Measurements from ENCODE around the gene KHDRBS1.
A peak's percentile ranks its signal among the peaks of the same experiment; 100 is the strongest.
"Not testable (repeated sequence)": the region's sequence is repeated elsewhere in the genome, so short reads cannot be mapped to it uniquely, and the experiment has no call there.

Gene KHDRBS1

DNA sequence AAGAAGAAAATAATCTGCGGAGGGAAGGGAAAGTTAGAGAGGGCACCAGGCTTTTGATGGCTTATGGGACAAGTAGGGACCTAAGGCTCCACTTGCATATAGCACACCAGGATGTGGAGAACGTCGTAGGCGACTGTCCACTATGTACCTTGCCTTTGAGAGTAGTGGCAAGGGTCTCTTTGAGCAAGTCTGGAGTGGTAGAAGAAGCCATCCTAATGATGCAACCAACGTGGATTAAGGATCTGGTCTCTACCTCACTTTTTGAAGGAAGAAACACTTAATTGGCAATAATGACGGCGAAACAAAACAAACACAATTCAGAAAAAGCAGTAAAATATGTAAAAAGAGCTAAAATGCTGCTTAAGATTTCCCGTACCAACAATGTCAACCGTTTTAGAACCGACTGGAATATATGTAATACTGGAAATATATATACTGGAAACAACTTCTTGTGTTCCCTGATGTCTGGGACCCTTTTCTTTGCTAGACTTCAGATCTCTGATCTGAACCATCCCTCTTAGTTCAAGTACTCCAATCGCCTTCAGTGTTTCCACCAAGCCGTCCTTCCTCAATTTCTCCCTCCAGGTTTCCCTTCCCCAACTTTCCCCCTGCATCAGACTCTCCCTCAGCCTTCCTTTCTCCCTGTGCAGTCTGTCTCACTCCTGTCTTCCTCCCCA, 821 bp upstream of the KHDRBS1 start:
- no peak for DNase-seq (ENCODE audit: low read depth in 2 of 2)

GRCh38 chr1:32014199-32014947, 705 bp downstream of the KHDRBS1 start:
- peak; percentile 2 to 12 for DNase-seq (ENCODE audit: low read depth in 2 of 2)

GRCh38 chr1:32014948-32015273, 1.2 kb downstream of the KHDRBS1 start:
- DNase-seq (ENCODE audit: low read depth in 2 of 2) = no peak

DNA sequence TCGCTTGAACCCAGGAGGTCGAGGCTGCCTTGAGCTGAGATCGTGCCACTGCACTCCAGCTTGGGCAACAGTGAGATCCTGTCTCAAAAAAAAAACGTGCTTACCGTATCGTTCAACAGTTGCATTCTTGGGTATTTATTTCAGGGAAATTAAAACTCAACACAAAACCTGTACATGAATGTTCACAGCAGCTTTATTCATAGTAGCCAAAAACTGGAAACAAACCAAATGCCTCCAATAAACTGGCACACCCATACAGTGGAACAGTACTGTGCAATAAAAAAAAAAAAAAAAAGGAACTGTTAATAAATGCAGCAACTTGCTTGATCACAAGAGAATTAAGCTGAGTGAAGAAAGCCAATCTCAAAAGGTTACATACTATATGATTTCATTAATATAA, 6.7 kb downstream of the KHDRBS1 start:
- DNase-seq (ENCODE audit: low read depth in 2 of 2) = no peak

DNA sequence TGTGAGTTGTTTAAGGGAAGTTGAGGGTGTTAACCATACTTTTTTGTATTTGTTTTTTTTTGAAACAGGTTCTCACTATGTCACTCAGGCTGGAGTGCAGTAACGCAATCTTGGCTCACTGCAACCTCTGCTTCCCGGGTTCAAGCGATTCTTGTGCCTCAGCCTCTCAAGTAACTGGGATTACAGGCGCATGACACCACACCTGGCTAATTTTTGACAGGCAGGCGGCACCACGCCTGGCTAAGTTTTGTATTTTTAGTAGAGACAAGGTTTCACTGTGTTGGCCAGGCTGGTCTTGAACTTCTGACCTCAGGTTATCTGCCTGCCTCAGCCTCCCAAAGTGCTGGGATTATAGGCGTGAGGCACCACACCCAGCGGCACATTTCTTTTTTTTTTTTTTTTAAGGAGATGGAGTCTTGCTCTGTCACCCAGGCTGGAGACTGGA, 7.9 kb downstream of the KHDRBS1 start:
- not testable (repeated sequence) for DNase-seq (ENCODE audit: low read depth in 2 of 2)

DNA sequence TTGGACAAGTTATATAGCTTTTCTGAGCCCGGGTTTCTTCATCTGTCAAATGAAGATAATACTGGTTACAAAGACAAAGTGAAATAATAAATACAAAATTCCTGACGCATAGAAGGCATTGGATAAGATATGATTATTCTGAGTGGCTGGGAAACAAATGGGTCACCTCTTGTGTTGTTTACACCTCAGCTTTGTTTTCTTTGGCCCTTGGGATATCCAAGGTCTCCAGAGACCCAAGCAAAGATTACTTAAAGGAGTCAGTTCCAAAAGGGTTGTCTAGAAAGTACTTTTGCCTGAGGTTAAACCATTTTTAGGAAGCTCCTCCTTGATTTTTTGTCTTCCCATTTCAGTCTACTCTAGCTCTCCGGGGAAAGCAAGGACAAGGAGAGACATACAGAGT, 9.7 kb downstream of the KHDRBS1 start:
- DNase-seq (ENCODE audit: low read depth in 2 of 2) = no peak

DNA sequence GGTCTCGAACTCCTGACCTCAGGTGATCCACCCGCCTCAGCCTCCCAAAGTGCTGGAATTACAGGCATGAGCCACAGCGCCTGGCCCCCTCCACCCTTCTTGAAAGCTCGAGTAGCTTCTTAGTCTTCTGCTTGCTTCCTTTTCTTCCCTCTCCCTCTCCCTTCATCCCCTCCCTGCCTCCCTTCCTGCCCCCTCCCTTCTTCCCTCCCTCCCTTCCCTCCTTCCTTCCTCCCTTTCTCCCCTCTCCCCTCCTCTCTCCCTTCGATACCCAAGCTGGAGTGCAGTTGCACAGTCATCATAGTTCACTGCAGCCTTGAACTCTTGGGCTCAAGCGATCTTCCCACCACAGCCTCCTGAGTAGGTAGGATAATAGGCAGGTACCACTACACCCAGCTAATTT, 11.8 kb downstream of the KHDRBS1 start:
- no peak for DNase-seq (ENCODE audit: low read depth in 2 of 2)

DNA sequence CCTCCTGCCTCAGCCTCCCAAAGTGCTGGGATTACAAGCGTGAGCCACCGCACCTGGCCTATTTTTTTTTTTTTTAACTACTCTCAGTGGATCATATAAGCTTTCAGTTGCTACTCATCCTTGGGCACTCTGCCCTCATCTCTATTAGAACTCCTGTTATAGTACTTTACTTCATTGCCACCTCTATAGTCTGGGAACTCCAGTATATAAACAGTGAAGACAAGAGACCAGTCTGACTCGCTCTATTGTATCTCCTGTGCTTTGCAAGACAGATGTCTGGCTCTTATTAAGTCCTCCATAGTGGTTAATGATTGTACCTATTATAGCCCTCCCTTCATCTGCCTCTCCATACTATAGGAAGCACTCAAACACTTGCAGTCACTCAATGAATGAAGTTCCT, 15.1 kb downstream of the KHDRBS1 start:
- DNase-seq (ENCODE audit: low read depth in 2 of 2) = no peak

GRCh38 chr1:32031578-32032274, 18.1 kb downstream of the KHDRBS1 start:
- no peak for DNase-seq (ENCODE audit: low read depth in 2 of 2)

DNA sequence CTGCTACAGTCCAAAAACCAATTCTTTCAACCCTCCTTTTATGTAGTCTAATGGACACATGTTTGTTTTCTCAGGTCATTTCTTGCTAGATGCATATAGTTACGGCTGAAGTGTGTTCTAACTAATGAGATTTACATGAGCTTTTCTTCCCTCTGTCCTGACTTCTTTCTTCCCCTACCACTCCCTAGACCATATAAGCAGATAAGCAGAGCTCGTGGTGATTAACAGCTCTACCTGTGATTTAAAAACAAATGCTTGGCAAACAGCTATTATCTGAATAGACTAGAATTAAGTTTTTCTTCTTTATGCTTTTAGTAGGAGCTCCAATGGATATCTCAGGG, 18.6 kb downstream of the KHDRBS1 start:
- DNase-seq (ENCODE audit: low read depth in 2 of 2) = no peak

GRCh38 chr1:32035119-32035518, 21.5 kb downstream of the KHDRBS1 start:
- DNase-seq (ENCODE audit: low read depth in 2 of 2) = no peak

DNA sequence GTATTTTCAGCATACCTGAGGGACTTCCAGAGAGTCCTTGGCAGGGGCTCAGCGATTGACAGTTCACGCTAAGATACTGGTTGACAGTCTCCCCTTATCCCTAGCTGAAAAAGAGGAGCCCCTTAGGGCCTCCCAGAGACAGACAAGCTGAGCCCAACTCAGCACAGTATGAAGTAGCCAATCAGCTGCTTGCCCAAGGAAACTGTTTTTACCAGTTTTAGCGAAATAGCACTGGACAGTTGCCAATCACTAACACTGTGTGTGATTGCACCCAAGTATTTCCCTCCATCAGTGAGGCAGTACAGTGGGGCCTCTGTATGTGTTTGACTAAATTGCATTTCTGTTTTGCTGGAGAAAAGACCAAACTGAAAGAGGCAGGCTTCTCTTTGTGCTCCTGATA, 27.0 kb downstream of the KHDRBS1 start:
- no peak for DNase-seq (ENCODE audit: low read depth in 2 of 2)

GRCh38 chr1:32042330-32042729, 28.7 kb downstream of the KHDRBS1 start:
- no peak for DNase-seq (ENCODE audit: low read depth in 2 of 2)

GRCh38 chr1:32044234-32044633, 30.6 kb downstream of the KHDRBS1 start:
- DNase-seq (ENCODE audit: low read depth in 2 of 2) = no peak

DNA sequence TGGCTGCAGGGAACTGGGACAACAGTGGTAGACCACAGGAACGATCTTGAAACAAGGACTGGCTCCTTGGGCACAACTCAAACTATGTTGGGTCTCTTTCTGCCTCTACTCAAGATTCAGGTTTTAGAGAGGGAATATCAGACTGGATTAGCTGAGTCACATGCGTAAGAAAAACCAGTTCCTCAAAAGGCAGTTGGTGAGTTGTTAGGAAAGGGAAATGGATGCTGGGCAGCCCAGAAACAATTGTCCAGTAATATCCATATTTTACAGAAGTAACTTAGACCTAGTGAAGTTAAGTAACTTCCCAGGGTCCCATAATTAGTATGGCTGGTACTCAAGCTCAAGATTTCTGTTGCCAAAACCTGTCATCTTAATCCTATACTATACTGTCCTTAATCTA, 32.1 kb downstream of the KHDRBS1 start:
- no peak for DNase-seq (ENCODE audit: low read depth in 2 of 2)

- DNase-seq (ENCODE audit: low read depth in 2 of 2) = no peak
Observed at GRCh38 chr1:32047701-32048100, 34.0 kb downstream of the KHDRBS1 start.

GRCh38 chr1:32048440-32048839, 34.8 kb downstream of the KHDRBS1 start:
- DNase-seq (ENCODE audit: low read depth in 2 of 2) = no peak

DNA sequence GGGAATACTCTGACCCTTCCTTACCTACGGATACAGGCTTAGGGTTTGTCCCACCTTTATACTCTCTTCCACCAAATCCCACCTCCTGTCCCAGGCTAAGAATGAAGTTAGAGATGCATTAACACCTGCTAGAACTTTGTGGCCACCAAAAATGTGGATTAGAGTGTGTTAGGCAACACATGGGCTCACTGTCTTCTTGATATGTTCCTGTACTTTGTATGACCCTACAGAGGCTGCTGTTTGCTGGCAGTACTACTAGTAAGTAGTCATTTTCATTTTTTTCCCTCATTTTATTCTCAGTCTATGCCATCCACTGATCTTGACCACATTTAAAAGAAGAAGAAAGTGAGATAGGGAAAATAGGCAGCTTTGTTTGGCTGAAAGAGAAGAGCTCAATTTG, 38.0 kb downstream of the KHDRBS1 start:
- DNase-seq (ENCODE audit: low read depth in 2 of 2) = no peak

GRCh38 chr1:32052887-32053286, 39.2 kb downstream of the KHDRBS1 start:
- DNase-seq (ENCODE audit: low read depth in 2 of 2) = no peak

- no peak for DNase-seq (ENCODE audit: low read depth in 2 of 2)
Observed at GRCh38 chr1:32055416-32055815, 41.7 kb downstream of the KHDRBS1 start.

DNA sequence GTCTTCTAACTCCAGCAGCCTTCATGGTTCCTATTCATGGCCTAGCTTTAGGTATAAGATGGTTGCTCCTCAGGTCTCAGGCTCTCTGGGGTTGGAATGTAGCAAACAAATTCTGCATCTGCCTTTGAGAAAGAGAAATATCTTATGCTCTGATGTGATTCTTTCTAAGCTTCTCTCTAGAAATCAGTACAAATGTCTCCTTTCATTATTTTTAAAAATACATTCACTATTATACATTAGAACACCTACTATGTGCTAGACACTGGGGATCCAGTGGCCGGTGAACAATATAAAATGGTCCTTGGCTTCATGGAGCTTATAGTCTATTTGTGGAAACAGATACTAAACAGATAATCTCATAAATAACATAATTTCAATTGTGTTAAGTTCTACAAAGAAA, 42.9 kb downstream of the KHDRBS1 start:
- DNase-seq (ENCODE audit: low read depth in 2 of 2) = no peak

- no peak for DNase-seq (ENCODE audit: low read depth in 2 of 2)
Observed at GRCh38 chr1:32060914-32061313, 47.2 kb downstream of the KHDRBS1 start.

GRCh38 chr1:32062867-32063230, 49.2 kb downstream of the KHDRBS1 start:
- DNase-seq (ENCODE audit: low read depth in 2 of 2) = no peak

All from stimulated activated CD8-positive, alpha-beta memory T cell treated with anti-CD3 and anti-CD28 coated beads, Interleukin-7, amount 100 ng/mL, for 4 hours (primary cell).